Mesenchymal stem cell (in vitro differentiated cells and primary cell): ENCODE results near the gene FUOM. TPM values are rescaled to one million over a fixed set of nuclear protein-coding genes. Genes with fewer than 3 reads are reported as not detected.
A peak's percentile ranks its signal among the peaks of the same experiment; 100 is the strongest.

Experiments used
- DNase-seq: peaks from one replicate; pipeline ENCODE4 v3.0.0-alpha.2; 2013
- H2AFZ ChIP-seq: one replicate; pipeline ENCODE4 v1.6.1; 2013; ENCODE audit warnings: low read depth, mild to moderate bottlenecking, control low read depth, inconsistent platforms, low read length, moderate library complexity
- H2AK5ac ChIP-seq: 2 replicates; pipeline ENCODE4 v1.6.1; 2013; ENCODE audit warnings: low read length, moderate library complexity, mild to moderate bottlenecking, inconsistent platforms; ENCODE audit not compliant: severe bottlenecking
- H2BK120ac ChIP-seq: one replicate; pipeline ENCODE4 v1.6.1; 2013; ENCODE audit warnings: low read depth, mild to moderate bottlenecking, inconsistent platforms, low read length, moderate library complexity
- H2BK12ac ChIP-seq, 2 experiments: one replicate each; pipeline ENCODE4 v1.6.1; 2013; ENCODE audit warnings: inconsistent platforms in 2 of 2, low read length in 2 of 2, mild to moderate bottlenecking in 2 of 2, moderate library complexity in 2 of 2, control low read depth in 1 of 2
- H2BK15ac ChIP-seq: one replicate; pipeline ENCODE4 v1.6.1; 2013; ENCODE audit warnings: mild to moderate bottlenecking, low read depth, inconsistent platforms; ENCODE audit not compliant: poor library complexity, severe bottlenecking
- H2BK5ac ChIP-seq: 2 replicates; pipeline ENCODE4 v1.6.1; 2013; ENCODE audit warnings: low read depth, mild to moderate bottlenecking, low read length, control low read depth, inconsistent platforms; ENCODE audit not compliant: poor library complexity, severe bottlenecking
- H3K14ac ChIP-seq, 2 experiments: one replicate each; pipeline ENCODE4 v1.6.1; 2013; ENCODE audit warnings: inconsistent platforms in 2 of 2, low read length in 2 of 2, control low read depth in 1 of 2, mild to moderate bottlenecking in 1 of 2, moderate library complexity in 1 of 2
- H3K18ac ChIP-seq, 2 experiments: one replicate each; pipeline ENCODE4 v1.6.1; 2013; ENCODE audit warnings: inconsistent platforms in 2 of 2, low read length in 2 of 2, control low read depth in 1 of 2, low read depth in 1 of 2, mild to moderate bottlenecking in 1 of 2
- H3K23ac ChIP-seq, 2 experiments: one replicate each; pipeline ENCODE4 v1.6.1; 2013; ENCODE audit warnings: inconsistent platforms in 2 of 2, low read length in 2 of 2, mild to moderate bottlenecking in 2 of 2, moderate library complexity in 2 of 2, control low read depth in 1 of 2
- H3K27ac ChIP-seq: 2 replicates; pipeline ENCODE4 v1.5.1; 2013; ENCODE audit warnings: mild to moderate bottlenecking, moderate library complexity, low read length, control low read depth, inconsistent platforms; ENCODE audit not compliant: poor library complexity, severe bottlenecking
- H3K27me3 ChIP-seq, 2 experiments: 2 replicates each; pipeline versions ENCODE4 v1.6.1 to v1.7.0; 2013; ENCODE audit warnings: low read length in 2 of 2, mild to moderate bottlenecking in 2 of 2, moderate library complexity in 2 of 2, control low read depth in 1 of 2, inconsistent platforms in 1 of 2; ENCODE audit not compliant: control insufficient read depth in 1 of 2, insufficient read depth in 1 of 2
- H3K36me3 ChIP-seq, 2 experiments: 2 replicates each; pipeline versions ENCODE4 v1.6.1 to v1.7.0; 2013; ENCODE audit warnings: low read length in 2 of 2, control low read depth in 1 of 2, inconsistent platforms in 1 of 2, low read depth in 1 of 2, mild to moderate bottlenecking in 1 of 2; ENCODE audit not compliant: insufficient read depth in 2 of 2, control insufficient read depth in 1 of 2
- H3K4ac ChIP-seq, 2 experiments: one replicate each; pipeline ENCODE4 v1.6.1; 2013; ENCODE audit warnings: inconsistent platforms in 2 of 2, low read length in 2 of 2, mild to moderate bottlenecking in 2 of 2, moderate library complexity in 2 of 2, control low read depth in 1 of 2, low read depth in 1 of 2
- H3K4me1 ChIP-seq: 2 replicates; pipeline ENCODE4 v1.6.1; 2013; ENCODE audit warnings: low read depth, low read length, control low read depth; ENCODE audit not compliant: control insufficient read depth, insufficient read depth
- H3K4me2 ChIP-seq: 2 replicates; pipeline ENCODE4 v1.6.1; 2013; ENCODE audit warnings: low read length, mild to moderate bottlenecking, inconsistent platforms; ENCODE audit not compliant: poor library complexity, severe bottlenecking
- H3K4me3 ChIP-seq, 2 experiments: 2 replicates each; pipeline versions ENCODE4 v1.5.1 to v1.7.0; 2013; ENCODE audit warnings: low read length in 2 of 2, mild to moderate bottlenecking in 2 of 2, control low read depth in 1 of 2, low read depth in 1 of 2; ENCODE audit not compliant: insufficient read depth in 1 of 2
- H3K79me1 ChIP-seq: replicated peaks from 2 replicates; pipeline ENCODE4 v1.6.1; 2013; ENCODE audit warnings: mild to moderate bottlenecking, control low read depth, low read length, inconsistent platforms; ENCODE audit not compliant: poor library complexity, severe bottlenecking
- H3K9ac ChIP-seq: 2 replicates; pipeline ENCODE4 v1.7.0; 2013; ENCODE audit warnings: mild to moderate bottlenecking, low read length, moderate library complexity
- H3K9me3 ChIP-seq: 2 replicates; pipeline ENCODE4 v1.7.0; 2013; ENCODE audit warnings: mild to moderate bottlenecking, low read length; ENCODE audit not compliant: control insufficient read depth
- H4K8ac ChIP-seq: one replicate; pipeline ENCODE4 v1.6.1; 2013; ENCODE audit warnings: inconsistent platforms, mild to moderate bottlenecking, low read length, moderate library complexity
- H4K91ac ChIP-seq: one replicate; pipeline ENCODE4 v1.6.1; 2013; ENCODE audit warnings: mild to moderate bottlenecking, low read length, inconsistent platforms
- WGBS: methylation state at CpG from one replicate; pipeline ENCODE4 v1.1.7; 2013; ENCODE audit warnings: mixed read lengths; 5-methylcytosine and 5-hydroxymethylcytosine counted together
- small RNA-seq: library from polyadenylated mRNA; stranded (forward); fragments of <200 nt; extraction: miRNeasy Mini kit (QIAGEN cat#:217004); gene quantifications from one replicate; pipeline ENCODE3, GENCODE V24; 2013; ENCODE audit warnings: low read depth

FUOM gene

GRCh38 chr10:133306941-133307379 lies 50.9 kb downstream of the FUOM start:
- no peak overlapping the region for H2AFZ ChIP-seq
- no peak overlapping the region for H3K14ac ChIP-seq
- peaks cover 21% of the 10 kb centered on the region for H3K79me1 ChIP-seq
- no peak for DNase-seq
- H3K23ac ChIP-seq = peak overlapping the region in 1 of 2 experiments; percentile 19
- peak overlapping the region; percentile 99 for H3K9ac ChIP-seq
- H2BK12ac ChIP-seq = peak overlapping the region in 1 of 2 experiments; percentile 57
- peak overlapping the region; percentile 37 for H3K4me2 ChIP-seq
- H3K4ac ChIP-seq = peak overlapping the region; percentile 2 to 33
- no peak overlapping the region for H2BK5ac ChIP-seq
- no peak overlapping the region for H4K91ac ChIP-seq
- H3K18ac ChIP-seq = no peak overlapping the region
- H3K36me3 ChIP-seq = peaks cover 33 to 50% of the 10 kb centered on the region in 2 experiments
- no peaks in the 10 kb centered on the region for H3K27me3 ChIP-seq
- no peak overlapping the region for H3K27ac ChIP-seq
- H3K4me3 ChIP-seq = peak overlapping the region in 1 of 2 experiments; percentile 95
- WGBS = 94% methylated on average over 17 of the region's 17 CpGs
- peak overlapping the region; percentile 32 for H2AK5ac ChIP-seq
- H2BK120ac ChIP-seq = no peak overlapping the region
- H3K9me3 ChIP-seq = no peaks in the 10 kb centered on the region
- no peak overlapping the region for H4K8ac ChIP-seq
- H2BK15ac ChIP-seq = peak overlapping the region; percentile 34
- H3K4me1 ChIP-seq = peaks cover 29% of the 10 kb centered on the region

GRCh38 chr10:133306097-133306476 lies 51.7 kb downstream of the FUOM start:
- no peak for DNase-seq
- no peak overlapping the region for H3K27ac ChIP-seq
- no peak overlapping the region for H3K14ac ChIP-seq
- no peaks in the 10 kb centered on the region for H3K9me3 ChIP-seq
- H4K8ac ChIP-seq = no peak overlapping the region
- no peak overlapping the region for H3K9ac ChIP-seq
- H2BK15ac ChIP-seq = no peak overlapping the region
- H3K36me3 ChIP-seq = peaks cover 27 to 47% of the 10 kb centered on the region in 2 experiments
- H3K23ac ChIP-seq = no peak overlapping the region
- H2BK5ac ChIP-seq = no peak overlapping the region
- H4K91ac ChIP-seq = no peak overlapping the region
- H3K79me1 ChIP-seq = peaks cover 22% of the 10 kb centered on the region
- no peak overlapping the region for H2AK5ac ChIP-seq
- WGBS = 98% methylated on average over 5 of the region's 5 CpGs
- no peak overlapping the region for H3K4ac ChIP-seq
- H2BK120ac ChIP-seq = no peak overlapping the region
- no peak overlapping the region for H3K4me3 ChIP-seq
- H2AFZ ChIP-seq = no peak overlapping the region
- H2BK12ac ChIP-seq = no peak overlapping the region
- H3K4me1 ChIP-seq = peaks cover 29% of the 10 kb centered on the region
- no peak overlapping the region for H3K4me2 ChIP-seq
- H3K18ac ChIP-seq = no peak overlapping the region
- H3K27me3 ChIP-seq = no peaks in the 10 kb centered on the region

Small RNA genes lying within 50 kb of the gene (small RNA-seq; reads per million reads assigned to genes)
- gene AL360181.4 = not detected
- not detected for gene BANF1P2
- gene MIR3944 = 1.4 reads per million
